ENCODE results near the gene RBM14.

The RBM14 gene

GRCh38 chr11:66607126-66607834 lies 9.2 kb upstream of the RBM14 start:
- Histone ChIP-seq H3K4me3 (ENCODE audit: insufficient read depth, low read length, poor library complexity, severe bottlenecking) (no peak overlapping the region), H3K36me3 (ENCODE audit: low read length) (no peaks in the 10 kb centered on the region), H3K27ac (ENCODE audit: low read depth, low read length) (no peak overlapping the region), H3K4me2 (ENCODE audit: low read depth, low read length, poor library complexity, severe bottlenecking) (no peak overlapping the region), H3K9me3 (ENCODE audit: insufficient read depth, low read length) (no peaks in the 10 kb centered on the region), H3K79me2 (ENCODE audit: insufficient read depth, low read length) (no peaks in the 10 kb centered on the region), H3F3A (ENCODE audit: insufficient read depth) (no peaks in the 10 kb centered on the region), H3K9ac (ENCODE audit: low read length) (no peak overlapping the region), H3K9me2 (replicated peaks; ENCODE audit: insufficient read depth, low read length) (no peaks in the 10 kb centered on the region), H3K27me3 (ENCODE audit: low read length) (no peaks in the 10 kb centered on the region), H4K20me1 (ENCODE audit: low read depth, low read length) (no peaks in the 10 kb centered on the region), H2AFZ (ENCODE audit: low read depth, low read length, severe bottlenecking) (no peak overlapping the region)
- TF ChIP-seq CTCF (IDR thresholded peaks at IDR 0.05; ENCODE audit: insufficient read depth, low read length, poor library complexity, severe bottlenecking) (no peak), EZH2phosphoT487 (conservative IDR thresholded peaks at IDR 0.05; ENCODE audit: low read length) (no peak)

- no peak for TF ChIP-seq EZH2phosphoT487 (conservative IDR thresholded peaks at IDR 0.05; ENCODE audit: low read length)
- no peak for TF ChIP-seq CTCF (IDR thresholded peaks at IDR 0.05; ENCODE audit: insufficient read depth, low read length, poor library complexity, severe bottlenecking)
- Histone ChIP-seq H3K9me3 (ENCODE audit: insufficient read depth, low read length) (no peaks in the 10 kb centered on the region), H3K9ac (ENCODE audit: low read length) (no peak overlapping the region), H3K4me2 (ENCODE audit: low read depth, low read length, poor library complexity, severe bottlenecking) (no peak overlapping the region), H2AFZ (ENCODE audit: low read depth, low read length, severe bottlenecking) (no peak overlapping the region), H3K36me3 (ENCODE audit: low read length) (no peaks in the 10 kb centered on the region), H3K4me3 (ENCODE audit: insufficient read depth, low read length, poor library complexity, severe bottlenecking) (no peak overlapping the region), H3F3A (ENCODE audit: insufficient read depth) (no peaks in the 10 kb centered on the region), H3K79me2 (ENCODE audit: insufficient read depth, low read length) (no peaks in the 10 kb centered on the region), H4K20me1 (ENCODE audit: low read depth, low read length) (no peaks in the 10 kb centered on the region), H3K9me2 (replicated peaks; ENCODE audit: insufficient read depth, low read length) (no peaks in the 10 kb centered on the region), H3K27ac (ENCODE audit: low read depth, low read length) (no peak overlapping the region), H3K27me3 (ENCODE audit: low read length) (no peaks in the 10 kb centered on the region)
Measured at GRCh38 chr11:66609721-66610617, 6.5 kb upstream of the RBM14 start.

GRCh38 chr11:66612458-66612857 lies 4.0 kb upstream of the RBM14 start:
- Histone ChIP-seq H3K4me3 (ENCODE audit: insufficient read depth, low read length, poor library complexity, severe bottlenecking) (no peak overlapping the region), H3K36me3 (ENCODE audit: low read length) (no peaks in the 10 kb centered on the region; the same call in 1 of the 2 replicates), H3K79me2 (ENCODE audit: insufficient read depth, low read length) (peaks cover 10% of the 10 kb centered on the region), H4K20me1 (ENCODE audit: low read depth, low read length) (peaks cover 4% of the 10 kb centered on the region; the same call in 1 of the 2 replicates), H3K9me2 (replicated peaks; ENCODE audit: insufficient read depth, low read length) (no peaks in the 10 kb centered on the region), H3K27ac (ENCODE audit: low read depth, low read length) (no peak overlapping the region), H3F3A (ENCODE audit: insufficient read depth) (no peaks in the 10 kb centered on the region), H3K27me3 (ENCODE audit: low read length) (no peaks in the 10 kb centered on the region), H3K9ac (ENCODE audit: low read length) (no peak overlapping the region), H3K4me2 (ENCODE audit: low read depth, low read length, poor library complexity, severe bottlenecking) (no peak overlapping the region), H3K9me3 (ENCODE audit: insufficient read depth, low read length) (no peaks in the 10 kb centered on the region), H2AFZ (ENCODE audit: low read depth, low read length, severe bottlenecking) (no peak overlapping the region)
- TF ChIP-seq EZH2phosphoT487 (conservative IDR thresholded peaks at IDR 0.05; ENCODE audit: low read length) (no peak), CTCF (IDR thresholded peaks at IDR 0.05; ENCODE audit: insufficient read depth, low read length, poor library complexity, severe bottlenecking) (no peak)

Measured in SU-DHL-6 (cell line).